Right renal cortex interstitium (tissue), 3 donors: ENCODE results near the gene COL13A1. TPM values are rescaled to one million over a fixed set of nuclear protein-coding genes. Genes with fewer than 3 reads are reported as not detected.

Experiments
- DNase-seq, 3 donors: peaks; one replicate each; pipeline ENCODE4 v3.0.0-alpha.2; 2013; ENCODE audit warnings: low read depth in 3 of 3, low spot score in 2 of 3
- polyA plus RNA-seq, 3 donors: library from polyadenylated mRNA; unstranded; fragments of 120-200 nt; gene quantifications; one replicate each; pipeline ENCODE4 v1.2.1, GENCODE V29; 2013; ENCODE audit not compliant: insufficient read length in 3 of 3

Gene COL13A1
- polyA plus RNA-seq, 3 donors: 19.5 to 21.5 (median 19.6) TPM

DNA sequence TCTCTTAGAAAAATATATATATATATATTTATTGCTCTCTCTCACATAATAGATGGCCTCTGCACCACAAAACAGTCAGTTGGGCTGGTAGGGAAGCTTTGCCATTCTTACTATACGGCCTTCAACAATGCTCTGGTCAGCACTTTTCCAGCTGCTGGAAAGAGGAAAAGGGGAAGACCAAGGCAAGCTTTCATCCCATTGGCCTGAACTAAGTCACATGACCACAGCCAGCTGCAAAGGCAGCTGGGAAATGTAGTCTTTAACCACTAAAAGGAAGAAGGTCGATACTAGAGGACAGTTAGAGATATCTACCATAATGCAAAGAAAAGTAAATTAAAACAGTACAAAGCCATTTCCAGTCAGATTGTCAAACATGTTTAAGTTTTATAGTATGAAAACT is 192.6 kb downstream of the COL13A1 start:
- no peak for DNase-seq

- no peak for DNase-seq
Observed at GRCh38 chr10:69996611-69997010, 194.9 kb downstream of the COL13A1 start.

DNA sequence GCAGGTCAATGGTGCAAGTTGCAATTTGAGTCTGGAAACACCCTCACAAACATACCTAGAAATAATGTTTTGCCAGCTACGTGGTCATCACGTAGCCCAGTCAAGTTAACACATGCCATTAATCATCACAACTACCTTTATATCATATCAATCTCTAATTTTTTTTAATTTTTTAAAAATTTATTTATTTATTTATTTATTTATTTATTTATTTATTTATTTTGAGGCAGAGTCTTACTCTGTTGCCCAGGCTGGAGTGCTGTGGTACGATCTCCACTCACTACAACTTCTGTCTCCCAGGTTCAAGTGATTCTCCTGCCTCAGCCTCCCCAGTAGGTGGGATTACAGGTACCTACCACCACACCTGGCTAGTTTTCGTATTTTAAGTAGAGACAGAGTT is 198.6 kb downstream of the COL13A1 start:
- DNase-seq: no peak

GRCh38 chr10:70007116-70007820 is 205.6 kb downstream of the COL13A1 start:
- no peak for DNase-seq

Other genes starting within 250 kb of the COL13A1 start
- not detected for gene NEUROG3, start 228.5 kb upstream of the COL13A1 start, polyA plus RNA-seq
- 10 to 100 TPM in 1 of 3 donors, 1 to 10 TPM in 2; 9.2 to 11.4 (median 9.7) TPM for gene FAM241B, start 171.7 kb upstream of the COL13A1 start, polyA plus RNA-seq